Sigmoid colon (tissue), 4 donors: Measurements from ENCODE around the gene CRY1.

Experiments
- CTCF ChIP-seq, 4 experiments: fragments of 450-650 bp in 3 of 4; fragments of 200-600 bp in 1 of 4; IDR thresholded peaks; one replicate each; pipeline ENCODE4 v1.5.1; 2016 to 2019; ENCODE audit warnings: antibody characterized with exemption in 4 of 4, mild to moderate bottlenecking in 3 of 4, moderate library complexity in 2 of 4
- POLR2AphosphoS5 ChIP-seq, 4 donors: sonication (generic); formaldehyde crosslinking; IDR thresholded peaks; one replicate each; pipeline ENCODE4 v1.6.1; 2017; ENCODE audit warnings: antibody characterized with exemption in 4 of 4

GRCh38 chr12:107107381-107107780 lies 14.0 kb upstream of the CRY1 start:
- TF ChIP-seq POLR2AphosphoS5 (IDR thresholded peaks at IDR 0.05) (no peak), CTCF (IDR thresholded peaks at IDR 0.05) (no peak)
